Jurkat, Clone E6-1 (cell line): ENCODE data around the gene TXNDC16.
A peak's percentile ranks its signal among the peaks of the same experiment; 100 is the strongest.

ENCODE experiments used
- DNase-seq: peaks from one replicate; pipeline ENCODE4 v3.0.0-alpha.2; 2011; ENCODE audit warnings: low read depth, low spot score
- H3K4me3 ChIP-seq: 2 replicates; pipeline ENCODE4 v1.5.1; 2011; ENCODE audit warnings: mild to moderate bottlenecking, low read length, control low read depth, moderate library complexity

TXNDC16 gene

DNA sequence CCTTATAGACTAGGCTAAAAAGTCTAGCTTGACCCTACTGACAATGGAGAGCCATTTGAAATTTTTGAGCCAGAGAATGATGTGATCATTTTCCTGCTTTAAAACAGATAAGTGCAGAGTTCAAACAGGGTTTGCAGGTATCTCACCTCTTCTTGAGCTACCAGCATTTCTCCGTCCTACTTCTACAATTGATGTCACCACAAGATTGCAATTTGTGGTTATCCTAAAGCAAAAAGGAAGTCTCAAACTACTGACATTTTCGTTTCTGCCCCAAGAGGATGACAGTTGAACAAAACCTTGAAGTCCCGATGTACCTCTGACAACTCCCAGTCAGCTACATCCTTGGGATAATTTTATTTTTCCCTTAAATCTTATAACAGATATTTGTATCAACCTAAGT is 151.5 kb downstream of the TXNDC16 start:
- no peak overlapping the region for H3K4me3 ChIP-seq
- peak; percentile 85 for DNase-seq

DNA sequence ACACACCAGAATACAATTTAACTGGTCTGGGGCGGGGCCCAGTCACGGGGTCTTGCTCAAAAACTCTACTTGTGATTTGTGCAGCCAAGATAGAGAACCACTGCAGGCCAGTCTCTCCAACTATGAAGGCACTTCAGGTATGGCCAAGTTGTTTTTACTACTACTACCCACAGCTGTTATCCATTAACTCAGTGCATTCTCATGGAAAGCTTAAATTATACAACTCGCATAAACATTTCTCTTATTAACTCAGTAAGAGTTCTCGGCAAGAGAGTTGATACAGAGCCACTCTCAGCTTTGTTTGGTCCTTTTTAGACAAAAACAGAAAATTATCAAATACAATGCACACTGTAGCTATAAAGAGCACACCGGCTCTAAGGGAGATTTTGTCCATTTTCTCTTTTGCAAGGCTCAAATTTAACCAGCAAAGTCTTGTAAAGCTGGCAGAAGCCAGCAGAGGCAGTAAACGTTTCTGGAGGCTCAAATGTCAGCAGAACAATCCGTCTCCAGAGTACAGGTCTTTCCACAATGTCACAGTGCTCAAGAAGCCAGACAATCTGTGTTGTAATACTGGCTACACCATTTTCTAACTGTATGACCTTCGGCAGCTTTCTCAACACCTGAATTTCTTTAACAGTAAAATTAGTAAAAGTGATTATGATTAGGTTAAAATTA is 152.2 kb downstream of the TXNDC16 start:
- no peak overlapping the region for H3K4me3 ChIP-seq
- DNase-seq = no peak

DNA sequence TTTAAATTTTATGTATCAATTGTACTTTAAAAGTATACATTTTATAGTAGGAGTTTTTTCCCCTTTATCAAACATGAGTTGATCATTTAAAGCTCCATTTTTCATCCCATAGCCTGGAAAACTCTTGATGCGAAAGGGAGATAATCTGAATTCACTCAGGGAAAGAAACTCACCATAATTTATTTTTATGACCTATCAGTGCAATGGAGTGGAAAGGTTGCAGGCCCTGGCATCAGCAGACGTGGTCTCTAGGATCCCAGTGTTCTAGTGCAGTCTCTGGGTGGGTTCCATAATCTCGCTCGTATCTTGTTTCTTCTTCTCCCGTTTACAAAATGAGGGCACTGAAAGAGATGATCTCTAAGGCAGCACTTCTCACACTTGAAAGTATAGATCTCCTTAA is 153.2 kb downstream of the TXNDC16 start:
- DNase-seq = no peak
- no peak overlapping the region for H3K4me3 ChIP-seq

DNA sequence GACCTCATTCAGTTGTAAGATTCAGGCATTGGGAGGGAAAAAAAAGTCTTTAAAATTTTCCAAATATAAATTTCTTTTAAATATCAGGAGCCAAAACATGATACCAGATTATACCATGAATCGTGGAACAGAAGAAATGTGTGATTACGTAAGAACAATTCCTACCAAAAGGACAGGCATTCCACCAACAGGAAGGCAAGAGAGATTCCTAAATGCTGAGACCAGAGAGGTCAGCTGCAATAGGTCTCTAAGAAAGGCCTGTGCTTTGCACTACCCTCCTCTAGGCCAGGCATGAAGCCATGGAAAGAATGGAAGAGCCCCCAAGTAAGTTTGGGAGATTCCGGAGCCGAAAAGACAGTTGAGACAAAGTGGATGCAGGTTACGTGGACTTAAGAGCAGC is 154.5 kb downstream of the TXNDC16 start:
- DNase-seq = no peak
- no peak overlapping the region for H3K4me3 ChIP-seq

DNA sequence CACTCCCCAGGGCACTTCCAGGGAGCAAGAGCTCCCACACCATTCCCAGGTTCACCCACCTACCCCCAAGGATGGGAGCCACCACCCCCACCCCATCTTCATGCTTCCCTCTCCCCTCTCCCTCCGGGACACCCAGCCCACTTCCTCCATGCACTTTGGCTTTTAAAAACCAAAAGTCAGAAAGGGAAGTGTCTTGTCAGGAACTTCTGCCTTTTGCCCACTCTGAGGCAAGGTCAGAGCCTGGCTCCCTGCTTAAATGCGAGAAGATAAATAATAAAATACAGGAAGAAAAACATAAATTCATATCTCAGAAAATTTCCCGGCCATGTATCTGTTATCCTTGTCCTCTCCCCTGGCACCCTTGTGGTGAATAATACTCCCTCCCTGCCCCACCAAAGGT is 156.6 kb downstream of the TXNDC16 start:
- no peak overlapping the region for H3K4me3 ChIP-seq
- no peak for DNase-seq

DNA sequence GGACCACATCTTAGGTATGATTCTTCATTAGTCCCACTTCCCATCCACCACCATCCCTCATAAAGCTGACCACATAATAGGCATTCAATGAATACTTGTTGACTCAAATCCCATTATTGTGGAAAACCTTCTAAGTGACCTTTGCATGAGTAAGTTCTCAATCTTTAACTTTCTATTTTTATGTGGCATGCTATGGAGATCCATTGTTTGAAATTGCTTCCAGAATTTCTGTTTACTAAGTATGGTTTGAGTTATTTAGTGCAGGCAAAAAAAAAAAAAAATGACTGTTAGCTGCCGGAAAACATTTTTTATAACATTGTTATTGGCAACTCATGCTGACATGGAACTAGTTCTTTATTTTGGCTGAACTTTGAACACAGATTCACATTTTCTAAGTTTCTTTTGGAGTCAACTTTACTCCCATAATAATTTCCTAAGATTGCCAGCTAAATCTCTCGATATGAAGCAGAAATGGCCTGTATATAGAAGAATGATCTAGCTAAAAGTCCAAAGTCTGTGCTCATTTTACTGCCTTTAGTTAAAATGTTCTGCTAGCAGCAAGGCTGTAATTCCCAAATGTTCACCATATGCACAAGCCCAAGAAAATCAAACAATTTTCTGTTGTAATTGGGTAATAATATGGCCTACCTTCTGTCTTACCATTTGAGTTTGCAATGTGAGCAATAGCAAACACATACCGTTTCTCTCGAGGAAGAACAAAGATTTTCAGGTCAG is 160.3 kb downstream of the TXNDC16 start:
- no peak overlapping the region for H3K4me3 ChIP-seq
- DNase-seq = no peak
